HuH-7.5 (cell line): Measurements from ENCODE around the gene MRPL19.

Experiments
- DNase-seq: peaks from one replicate; pipeline ENCODE4 v3.0.0; 2011; ENCODE audit warnings: low spot score

The MRPL19 gene

GRCh38 chr2:75646583-75647425 lies at the start of gene MRPL19:
MRPL19 (plus strand) TSS chr2:75646783; CDS start chr2:75646808, 25 bp downstream.
- peak; percentile 65 for DNase-seq

- DNase-seq, result no peak
These were observed 49.8 kb upstream of the MRPL19 start for GRCh38 chr2:75596784-75597183.

GRCh38 chr2:75597949-75598348 lies 48.6 kb upstream of the MRPL19 start:
- DNase-seq, result no peak

- DNase-seq, result no peak
These were observed 47.9 kb upstream of the MRPL19 start for GRCh38 chr2:75598589-75599155.

GRCh38 chr2:75600461-75601011 lies 46.0 kb upstream of the MRPL19 start:
- DNase-seq, result no peak

- DNase-seq, result no peak
These were observed 43.8 kb upstream of the MRPL19 start for GRCh38 chr2:75602724-75603342.

- no peak for DNase-seq
These were observed 43.1 kb upstream of the MRPL19 start for GRCh38 chr2:75603477-75603876.

GRCh38 chr2:75604484-75604883 lies 42.1 kb upstream of the MRPL19 start:
- DNase-seq, result no peak

- no peak for DNase-seq
These were observed 40.6 kb upstream of the MRPL19 start for GRCh38 chr2:75605770-75606529.

GRCh38 chr2:75606761-75607399 lies 39.7 kb upstream of the MRPL19 start:
- no peak for DNase-seq

- no peak for DNase-seq
These were observed 39.2 kb upstream of the MRPL19 start for GRCh38 chr2:75607400-75607798.

GRCh38 chr2:75607988-75608683 lies 38.4 kb upstream of the MRPL19 start:
- no peak for DNase-seq

- peak; percentile 39 for DNase-seq
These were observed 37.8 kb upstream of the MRPL19 start for GRCh38 chr2:75608684-75609333.

GRCh38 chr2:75609334-75609689 lies 37.3 kb upstream of the MRPL19 start:
- no peak for DNase-seq

GRCh38 chr2:75609937-75610508 lies 36.6 kb upstream of the MRPL19 start:
- no peak for DNase-seq

GRCh38 chr2:75610671-75611070 lies 35.9 kb upstream of the MRPL19 start:
- no peak for DNase-seq

GRCh38 chr2:75612108-75612861 lies 34.3 kb upstream of the MRPL19 start:
- no peak for DNase-seq

- DNase-seq, result no peak
These were observed 33.7 kb upstream of the MRPL19 start for GRCh38 chr2:75612862-75613243.

GRCh38 chr2:75614162-75614651 lies 32.4 kb upstream of the MRPL19 start:
- DNase-seq, result no peak
